Measurements from ENCODE around the gene BCAM.

BCAM gene, protein sequence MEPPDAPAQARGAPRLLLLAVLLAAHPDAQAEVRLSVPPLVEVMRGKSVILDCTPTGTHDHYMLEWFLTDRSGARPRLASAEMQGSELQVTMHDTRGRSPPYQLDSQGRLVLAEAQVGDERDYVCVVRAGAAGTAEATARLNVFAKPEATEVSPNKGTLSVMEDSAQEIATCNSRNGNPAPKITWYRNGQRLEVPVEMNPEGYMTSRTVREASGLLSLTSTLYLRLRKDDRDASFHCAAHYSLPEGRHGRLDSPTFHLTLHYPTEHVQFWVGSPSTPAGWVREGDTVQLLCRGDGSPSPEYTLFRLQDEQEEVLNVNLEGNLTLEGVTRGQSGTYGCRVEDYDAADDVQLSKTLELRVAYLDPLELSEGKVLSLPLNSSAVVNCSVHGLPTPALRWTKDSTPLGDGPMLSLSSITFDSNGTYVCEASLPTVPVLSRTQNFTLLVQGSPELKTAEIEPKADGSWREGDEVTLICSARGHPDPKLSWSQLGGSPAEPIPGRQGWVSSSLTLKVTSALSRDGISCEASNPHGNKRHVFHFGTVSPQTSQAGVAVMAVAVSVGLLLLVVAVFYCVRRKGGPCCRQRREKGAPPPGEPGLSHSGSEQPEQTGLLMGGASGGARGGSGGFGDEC

DNA sequence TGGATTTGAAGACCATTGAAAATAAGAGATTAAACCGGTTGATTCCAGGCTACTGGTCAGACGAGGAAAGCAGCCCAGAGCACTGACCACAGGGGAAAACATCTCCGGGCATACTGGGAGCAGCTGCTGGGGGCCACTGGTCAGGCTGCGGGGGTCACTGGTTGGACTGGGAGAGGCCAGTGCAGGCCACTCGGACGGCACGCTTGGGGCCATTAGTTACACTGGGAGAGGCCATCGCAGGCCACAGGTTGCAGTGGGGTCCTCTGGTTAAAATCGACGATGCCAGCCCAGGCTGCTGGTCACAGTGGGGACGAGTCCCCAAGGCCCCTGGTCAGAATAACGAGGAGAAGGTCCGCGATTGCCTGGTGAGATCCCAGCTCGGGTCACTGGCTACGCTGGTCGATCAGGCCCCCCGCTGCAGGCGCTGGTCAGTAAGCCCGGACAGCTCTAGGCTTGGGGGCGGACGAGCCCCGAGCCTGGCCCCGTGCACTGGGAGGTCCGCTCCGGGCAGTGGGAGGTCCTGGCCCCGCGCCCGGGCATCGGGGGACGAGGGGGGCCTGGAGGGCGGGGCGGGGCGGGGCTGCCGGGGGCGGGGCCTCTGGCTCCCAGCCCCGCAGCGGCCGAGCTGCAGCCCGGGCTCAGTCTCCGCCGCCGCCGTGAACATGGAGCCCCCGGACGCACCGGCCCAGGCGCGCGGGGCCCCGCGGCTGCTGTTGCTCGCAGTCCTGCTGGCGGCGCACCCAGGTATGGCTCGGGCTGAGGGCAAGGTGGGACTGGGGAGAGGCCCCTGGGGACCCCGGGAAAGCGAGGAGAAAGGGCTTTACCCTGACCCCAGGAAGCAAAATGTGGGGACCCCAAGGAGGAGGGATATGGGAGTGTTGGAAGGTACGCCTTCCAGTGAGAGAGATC is at the start of gene BCAM:
TSS of gene BCAM (plus strand) at position 641 of the 909 bp plus-strand sequence. CDS start at position 663, 22 bp downstream.
- peak within 1 kb of the TSS; percentile 63 for H3K4me3 ChIP-seq (ENCODE audit: low read depth, low read length)
- TF ChIP-seq, protein P1, sequence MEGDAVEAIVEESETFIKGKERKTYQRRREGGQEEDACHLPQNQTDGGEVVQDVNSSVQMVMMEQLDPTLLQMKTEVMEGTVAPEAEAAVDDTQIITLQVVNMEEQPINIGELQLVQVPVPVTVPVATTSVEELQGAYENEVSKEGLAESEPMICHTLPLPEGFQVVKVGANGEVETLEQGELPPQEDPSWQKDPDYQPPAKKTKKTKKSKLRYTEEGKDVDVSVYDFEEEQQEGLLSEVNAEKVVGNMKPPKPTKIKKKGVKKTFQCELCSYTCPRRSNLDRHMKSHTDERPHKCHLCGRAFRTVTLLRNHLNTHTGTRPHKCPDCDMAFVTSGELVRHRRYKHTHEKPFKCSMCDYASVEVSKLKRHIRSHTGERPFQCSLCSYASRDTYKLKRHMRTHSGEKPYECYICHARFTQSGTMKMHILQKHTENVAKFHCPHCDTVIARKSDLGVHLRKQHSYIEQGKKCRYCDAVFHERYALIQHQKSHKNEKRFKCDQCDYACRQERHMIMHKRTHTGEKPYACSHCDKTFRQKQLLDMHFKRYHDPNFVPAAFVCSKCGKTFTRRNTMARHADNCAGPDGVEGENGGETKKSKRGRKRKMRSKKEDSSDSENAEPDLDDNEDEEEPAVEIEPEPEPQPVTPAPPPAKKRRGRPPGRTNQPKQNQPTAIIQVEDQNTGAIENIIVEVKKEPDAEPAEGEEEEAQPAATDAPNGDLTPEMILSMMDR (IDR thresholded peaks at IDR 0.05; ENCODE audit: low read depth, low read length), result no peak

DNA sequence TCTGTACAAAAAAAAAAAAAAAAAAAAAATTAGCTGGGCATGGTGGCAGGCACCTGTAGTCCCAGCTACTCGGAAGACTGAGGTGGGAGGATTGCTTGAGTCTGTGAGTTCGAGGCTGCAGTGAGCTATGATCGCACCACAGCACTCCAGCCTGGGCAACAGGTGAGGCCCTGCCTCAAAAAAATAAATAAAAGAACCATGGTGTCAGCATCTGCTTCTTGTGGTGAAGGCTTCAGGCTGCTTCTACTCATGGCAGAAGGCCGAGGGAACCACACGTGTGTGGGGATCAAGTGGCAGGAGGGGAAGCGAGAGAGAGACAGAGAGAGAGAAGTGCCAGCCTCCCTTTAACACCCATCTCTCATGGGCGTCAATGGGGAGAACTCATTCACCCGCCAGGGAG is 46.9 kb upstream of the BCAM start:
- TF ChIP-seq, protein P1 (IDR thresholded peaks at IDR 0.05; ENCODE audit: low read depth, low read length), result no peak

DNA sequence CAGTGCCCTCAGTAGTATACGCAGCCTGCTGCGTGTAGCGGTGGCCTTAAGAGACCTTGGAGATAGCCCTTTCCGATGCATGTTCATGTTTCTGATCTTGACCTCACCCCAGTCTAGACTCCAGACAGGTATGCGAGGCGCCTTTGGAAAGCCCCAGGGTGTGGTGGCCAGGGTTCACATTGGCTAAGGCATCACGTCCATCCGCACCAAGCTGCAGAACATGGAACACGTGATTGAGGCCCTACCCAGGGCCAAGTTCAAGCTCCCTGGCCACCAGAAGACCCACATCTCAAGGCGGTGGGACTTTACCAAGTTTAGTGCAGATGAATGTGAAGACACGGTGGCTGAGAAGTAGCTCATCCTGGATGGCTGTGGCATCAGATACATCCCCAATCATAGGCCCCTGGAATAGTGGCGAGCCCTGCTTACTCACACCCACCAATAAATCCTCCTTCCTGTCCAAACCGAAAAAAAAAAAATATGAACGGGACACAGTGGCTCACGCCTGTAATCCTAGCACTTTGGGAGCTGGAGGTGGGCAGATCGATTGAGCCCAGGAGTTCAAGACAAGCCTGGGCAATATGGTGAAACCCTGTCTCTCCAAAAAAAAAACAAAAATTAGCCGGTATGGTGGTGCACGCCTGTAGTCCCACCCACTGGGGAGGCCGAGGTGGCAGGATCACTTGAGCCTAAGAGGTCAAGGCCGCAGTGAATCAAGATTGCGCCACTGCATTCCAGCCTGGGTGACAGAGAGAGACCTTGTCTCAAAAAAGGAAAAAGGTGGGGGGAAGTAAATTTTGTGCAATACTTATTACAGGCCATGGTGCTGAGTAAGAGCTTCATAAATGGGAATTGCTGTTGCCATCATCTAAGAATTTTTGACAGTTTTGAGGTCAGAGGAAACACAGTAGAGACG is 43.6 kb upstream of the BCAM start:
- TF ChIP-seq, protein P1 (IDR thresholded peaks at IDR 0.05; ENCODE audit: low read depth, low read length), result no peak
- no peak overlapping the region for H3K4me3 ChIP-seq (ENCODE audit: low read depth, low read length)

More for the DNA sequence above, 46.9 kb upstream of the BCAM start:
- H3K4me3 ChIP-seq (ENCODE audit: low read depth, low read length), result no peak overlapping the region

DNA sequence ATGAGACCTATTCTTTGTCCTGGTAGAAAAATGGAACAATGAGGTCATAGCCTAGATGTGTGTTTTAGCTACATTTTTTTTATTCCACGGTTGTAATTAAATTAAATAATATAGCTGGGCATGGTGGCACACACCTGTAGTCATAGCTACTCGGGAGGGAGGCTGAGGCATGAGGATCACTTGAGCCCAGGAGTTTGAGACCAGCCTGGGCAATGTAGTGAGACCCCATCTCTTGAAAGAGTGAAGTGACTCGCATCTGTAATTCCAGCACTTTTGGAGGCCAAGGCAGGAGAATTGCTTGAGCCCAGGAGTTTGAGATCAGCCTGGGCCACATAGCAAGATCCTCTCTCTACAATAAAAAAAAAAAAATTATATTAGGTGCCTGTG is 43.0 kb upstream of the BCAM start:
- TF ChIP-seq, protein P1 (IDR thresholded peaks at IDR 0.05; ENCODE audit: low read depth, low read length), result no peak
- no peak overlapping the region for H3K4me3 ChIP-seq (ENCODE audit: low read depth, low read length)

- H3K4me3 ChIP-seq (ENCODE audit: low read depth, low read length), result no peak overlapping the region
- TF ChIP-seq, protein P1 (IDR thresholded peaks at IDR 0.05; ENCODE audit: low read depth, low read length), result no peak
Observed at GRCh38 chr19:44767295-44768180, 41.4 kb upstream of the BCAM start.

Measured in WI38 (cell line).